T-helper 1 cell treated with Interleukin-12 subunit alpha and Interleukin-12 subunit beta and Interleukin-4 antibody, amounts not matched to agents 30 μg/mL and 1 μg/mL, for 36 hours (primary cell): Measurements from ENCODE around the gene ARHGAP24.

Source experiments
- H3K27ac Mint-ChIP-seq: one replicate; pipeline ENCODE4 v1.8.0; 2021; ENCODE audit warnings: mild to moderate bottlenecking, mixed read lengths
- H3K27me3 Mint-ChIP-seq: one replicate; pipeline ENCODE4 v1.8.0; 2021; ENCODE audit warnings: low read depth, mixed read lengths
- H3K36me3 Mint-ChIP-seq: one replicate; pipeline ENCODE4 v1.8.0; 2021; ENCODE audit warnings: low read depth, mixed read lengths
- H3K4me1 Mint-ChIP-seq: one replicate; pipeline ENCODE4 v1.8.0; 2021; ENCODE audit warnings: low read depth, mixed read lengths
- H3K4me3 Mint-ChIP-seq: one replicate; pipeline ENCODE4 v1.8.0; 2021; ENCODE audit warnings: mild to moderate bottlenecking, moderate library complexity, mixed read lengths
- H3K9me3 Mint-ChIP-seq: one replicate; pipeline ENCODE4 v1.8.0; 2021; ENCODE audit warnings: mixed read lengths

Gene ARHGAP24

DNA sequence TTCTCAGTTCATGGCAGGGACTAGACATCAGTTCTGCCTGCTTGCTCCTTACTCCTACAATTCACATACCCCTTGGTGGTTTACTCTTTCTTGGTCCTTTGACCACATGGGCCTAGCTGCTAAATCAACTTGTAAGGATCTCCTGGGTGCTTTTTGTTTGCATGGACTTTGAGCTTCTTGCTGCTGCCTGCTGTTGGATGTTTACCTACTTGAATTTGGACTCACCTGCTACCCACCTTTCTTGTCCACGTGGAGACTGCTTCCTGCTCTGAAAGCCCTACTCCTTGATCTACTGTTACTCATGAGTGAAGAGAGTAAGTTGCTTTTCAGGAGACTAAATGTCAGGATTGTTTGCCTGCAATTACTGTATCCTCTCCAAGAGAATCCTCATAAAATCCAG lies 15.2 kb upstream of the ARHGAP24 start:
- Mint-ChIP-seq H3K4me3 (no peak overlapping the region), H3K27me3 (no peaks in the 10 kb centered on the region), H3K4me1 (no peaks in the 10 kb centered on the region), H3K9me3 (no peaks in the 10 kb centered on the region), H3K36me3 (no peaks in the 10 kb centered on the region), H3K27ac (no peak overlapping the region)

- H3K4me3 Mint-ChIP-seq: no peak overlapping the region
- H3K4me1 Mint-ChIP-seq: no peaks in the 10 kb centered on the region
- H3K36me3 Mint-ChIP-seq: no peaks in the 10 kb centered on the region
- no peaks in the 10 kb centered on the region for H3K9me3 Mint-ChIP-seq
- peaks cover 25% of the 10 kb centered on the region for H3K27me3 Mint-ChIP-seq
- no peak overlapping the region for H3K27ac Mint-ChIP-seq
These were observed 594 bp upstream of the ARHGAP24 start for GRCh38 chr4:85474356-85474755.

GRCh38 chr4:85475631-85476233 lies 782 bp downstream of the ARHGAP24 start:
- Mint-ChIP-seq H3K27ac (no peak overlapping the region), H3K4me3 (no peak overlapping the region), H3K4me1 (no peaks in the 10 kb centered on the region), H3K36me3 (no peaks in the 10 kb centered on the region), H3K9me3 (no peaks in the 10 kb centered on the region), H3K27me3 (peaks cover 25% of the 10 kb centered on the region)

DNA sequence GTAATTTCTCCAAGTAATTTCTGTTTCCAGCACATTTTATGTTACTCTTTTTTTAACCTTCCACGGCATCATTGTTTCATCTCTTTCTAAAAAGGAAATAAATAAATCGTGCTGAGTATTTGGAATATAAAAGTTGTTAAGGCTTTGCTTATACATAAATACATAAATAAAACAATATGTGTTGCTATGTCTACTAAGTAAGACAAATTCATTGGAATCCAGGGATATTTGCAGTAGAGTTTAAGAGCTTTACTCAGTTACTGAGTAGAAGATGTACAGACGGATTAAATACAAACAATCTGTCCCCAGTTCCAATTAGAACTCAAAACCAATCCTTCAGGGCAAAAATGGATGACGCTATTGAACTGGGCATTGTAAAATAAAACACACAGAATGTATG lies 1.4 kb downstream of the ARHGAP24 start:
- Mint-ChIP-seq H3K4me1 (no peaks in the 10 kb centered on the region), H3K4me3 (no peak overlapping the region), H3K36me3 (no peaks in the 10 kb centered on the region), H3K27me3 (peaks cover 25% of the 10 kb centered on the region), H3K27ac (no peak overlapping the region), H3K9me3 (no peaks in the 10 kb centered on the region)

- H3K27ac Mint-ChIP-seq: no peak overlapping the region
- H3K36me3 Mint-ChIP-seq: no peaks in the 10 kb centered on the region
- H3K4me1 Mint-ChIP-seq: no peaks in the 10 kb centered on the region
- no peak overlapping the region for H3K4me3 Mint-ChIP-seq
- peaks cover 25% of the 10 kb centered on the region for H3K27me3 Mint-ChIP-seq
- H3K9me3 Mint-ChIP-seq: no peaks in the 10 kb centered on the region
These were observed 2.6 kb downstream of the ARHGAP24 start for GRCh38 chr4:85477534-85477933.

- no peak overlapping the region for H3K4me3 Mint-ChIP-seq
- no peaks in the 10 kb centered on the region for H3K9me3 Mint-ChIP-seq
- H3K36me3 Mint-ChIP-seq: no peaks in the 10 kb centered on the region
- no peaks in the 10 kb centered on the region for H3K4me1 Mint-ChIP-seq
- peaks cover 25% of the 10 kb centered on the region for H3K27me3 Mint-ChIP-seq
- no peak overlapping the region for H3K27ac Mint-ChIP-seq
These were observed 3.6 kb downstream of the ARHGAP24 start for GRCh38 chr4:85478576-85478975.

DNA sequence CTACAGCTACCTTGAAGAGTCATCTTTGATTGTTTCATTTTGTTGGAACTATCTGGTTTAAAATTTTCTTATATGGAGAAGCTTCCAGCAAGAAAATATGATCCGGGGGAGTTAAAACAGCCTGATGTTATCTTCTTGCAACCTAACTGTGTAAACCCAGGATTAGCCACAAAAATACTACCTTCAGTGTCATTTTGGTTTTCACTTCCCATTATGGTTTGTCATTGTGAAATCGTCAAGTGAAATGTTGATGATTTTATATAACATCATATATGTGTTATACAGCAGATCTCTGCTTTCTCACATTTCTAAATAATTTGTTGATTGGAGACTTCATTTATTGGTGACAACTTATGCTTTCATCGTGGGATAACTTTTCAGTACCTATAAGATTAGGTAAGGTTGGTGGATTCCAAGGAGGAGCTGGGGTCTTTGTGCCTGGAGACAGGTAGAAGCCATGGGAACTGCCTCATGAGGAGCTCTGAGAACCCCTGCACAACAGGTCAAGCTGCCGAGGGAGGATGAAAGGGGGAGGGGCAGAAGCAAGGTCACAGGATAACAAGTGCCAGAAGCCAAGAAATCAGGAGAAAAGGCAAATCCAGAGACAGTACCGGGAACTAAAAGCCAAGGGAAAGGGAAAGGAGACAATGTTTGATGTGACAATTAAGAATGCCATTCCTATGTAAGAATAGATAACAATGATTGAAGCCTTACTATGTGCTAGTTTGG lies 7.2 kb downstream of the ARHGAP24 start:
- H3K4me3 Mint-ChIP-seq: no peak overlapping the region
- peaks cover 6% of the 10 kb centered on the region for H3K27me3 Mint-ChIP-seq
- H3K9me3 Mint-ChIP-seq: no peaks in the 10 kb centered on the region
- H3K36me3 Mint-ChIP-seq: no peaks in the 10 kb centered on the region
- no peaks in the 10 kb centered on the region for H3K4me1 Mint-ChIP-seq
- H3K27ac Mint-ChIP-seq: no peak overlapping the region

DNA sequence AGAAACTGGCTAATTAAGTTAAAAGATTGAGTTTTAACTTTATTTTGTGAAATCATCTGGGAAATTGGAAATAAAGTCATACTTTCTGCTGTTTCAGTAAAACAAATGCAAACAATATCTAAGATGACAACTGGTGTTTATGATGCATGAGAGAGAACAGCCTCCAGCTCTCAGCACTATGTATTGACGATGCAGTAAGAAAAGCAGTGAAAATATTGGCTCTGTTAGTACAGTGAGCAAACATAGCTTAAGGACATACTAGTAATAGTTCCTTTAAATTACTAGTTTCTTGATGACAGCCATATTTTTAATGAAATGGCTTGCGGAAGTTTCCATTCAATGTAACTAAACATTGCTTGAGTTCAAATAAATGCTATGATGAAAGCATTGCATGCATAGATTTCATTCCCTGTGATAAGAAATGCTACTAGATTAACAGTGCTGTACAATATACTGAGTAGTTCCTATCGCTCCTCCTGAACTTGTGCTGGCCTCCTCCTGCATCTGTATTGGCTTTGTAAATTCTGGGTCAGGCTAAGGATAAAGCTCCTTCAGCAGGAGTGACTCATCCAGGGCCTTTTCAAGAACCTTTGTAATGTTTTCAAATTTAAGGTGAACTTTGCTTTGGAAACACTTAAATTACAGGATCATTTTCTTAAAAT lies 11.6 kb downstream of the ARHGAP24 start:
- Mint-ChIP-seq H3K9me3 (no peaks in the 10 kb centered on the region), H3K36me3 (no peaks in the 10 kb centered on the region), H3K27ac (no peak overlapping the region), H3K4me3 (no peak overlapping the region), H3K27me3 (no peaks in the 10 kb centered on the region), H3K4me1 (no peaks in the 10 kb centered on the region)

GRCh38 chr4:85488416-85488815 lies 13.5 kb downstream of the ARHGAP24 start:
- H3K27me3 Mint-ChIP-seq: no peaks in the 10 kb centered on the region
- no peak overlapping the region for H3K4me3 Mint-ChIP-seq
- H3K27ac Mint-ChIP-seq: no peak overlapping the region
- no peaks in the 10 kb centered on the region for H3K4me1 Mint-ChIP-seq
- H3K9me3 Mint-ChIP-seq: no peaks in the 10 kb centered on the region
- no peaks in the 10 kb centered on the region for H3K36me3 Mint-ChIP-seq

GRCh38 chr4:85489273-85489981 lies 14.5 kb downstream of the ARHGAP24 start:
- Mint-ChIP-seq H3K9me3 (no peaks in the 10 kb centered on the region), H3K4me3 (no peak overlapping the region), H3K4me1 (no peaks in the 10 kb centered on the region), H3K36me3 (no peaks in the 10 kb centered on the region), H3K27me3 (no peaks in the 10 kb centered on the region), H3K27ac (no peak overlapping the region)

DNA sequence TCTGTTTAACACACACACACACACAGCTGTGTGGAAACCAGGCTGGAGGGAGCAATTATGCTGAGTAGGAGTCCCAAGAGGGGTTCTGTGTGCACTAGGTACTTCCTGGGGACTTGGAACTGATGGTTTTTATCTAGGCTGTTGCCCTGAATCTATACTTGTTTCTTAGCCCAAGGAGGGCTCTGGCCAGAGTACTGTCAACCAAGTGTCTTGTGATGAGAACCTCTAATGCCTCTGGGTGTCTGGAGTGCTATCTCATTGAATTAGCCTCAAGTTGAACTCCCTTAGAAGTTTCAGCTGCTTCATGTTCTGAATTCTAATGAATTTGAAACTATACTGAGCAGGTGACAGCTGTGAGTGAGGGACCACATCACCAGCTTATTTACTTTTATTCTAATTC lies 16.6 kb downstream of the ARHGAP24 start:
- H3K27ac Mint-ChIP-seq: no peak overlapping the region
- H3K4me1 Mint-ChIP-seq: no peaks in the 10 kb centered on the region
- H3K27me3 Mint-ChIP-seq: no peaks in the 10 kb centered on the region
- H3K4me3 Mint-ChIP-seq: no peak overlapping the region
- H3K36me3 Mint-ChIP-seq: no peaks in the 10 kb centered on the region
- H3K9me3 Mint-ChIP-seq: peaks cover 3% of the 10 kb centered on the region

GRCh38 chr4:85492336-85492735 lies 17.4 kb downstream of the ARHGAP24 start:
- no peaks in the 10 kb centered on the region for H3K27me3 Mint-ChIP-seq
- H3K27ac Mint-ChIP-seq: no peak overlapping the region
- no peaks in the 10 kb centered on the region for H3K36me3 Mint-ChIP-seq
- H3K9me3 Mint-ChIP-seq: peaks cover 3% of the 10 kb centered on the region
- H3K4me1 Mint-ChIP-seq: no peaks in the 10 kb centered on the region
- H3K4me3 Mint-ChIP-seq: no peak overlapping the region

DNA sequence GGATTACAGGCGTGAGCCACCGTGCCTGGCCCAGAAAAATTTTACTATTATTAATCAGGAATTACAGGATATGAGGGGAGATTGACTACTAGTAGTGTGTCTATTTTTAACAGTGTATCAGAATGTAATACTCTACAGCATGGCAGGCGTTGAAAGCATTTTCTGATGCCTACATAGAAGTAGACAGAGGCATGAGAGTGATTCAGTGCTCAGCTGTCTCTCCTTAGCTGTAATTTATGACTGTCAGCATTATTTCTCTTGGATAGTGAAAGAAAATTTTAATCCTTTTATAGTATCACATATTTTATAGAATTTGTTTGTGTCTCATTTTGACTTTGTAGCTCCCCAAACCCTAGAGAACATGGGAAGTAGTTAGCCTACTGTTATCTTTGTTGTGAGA lies 20.7 kb downstream of the ARHGAP24 start:
- Mint-ChIP-seq H3K36me3 (no peaks in the 10 kb centered on the region), H3K27me3 (no peaks in the 10 kb centered on the region), H3K4me1 (no peaks in the 10 kb centered on the region), H3K4me3 (no peak overlapping the region), H3K27ac (no peak overlapping the region), H3K9me3 (peaks cover 3% of the 10 kb centered on the region)

DNA sequence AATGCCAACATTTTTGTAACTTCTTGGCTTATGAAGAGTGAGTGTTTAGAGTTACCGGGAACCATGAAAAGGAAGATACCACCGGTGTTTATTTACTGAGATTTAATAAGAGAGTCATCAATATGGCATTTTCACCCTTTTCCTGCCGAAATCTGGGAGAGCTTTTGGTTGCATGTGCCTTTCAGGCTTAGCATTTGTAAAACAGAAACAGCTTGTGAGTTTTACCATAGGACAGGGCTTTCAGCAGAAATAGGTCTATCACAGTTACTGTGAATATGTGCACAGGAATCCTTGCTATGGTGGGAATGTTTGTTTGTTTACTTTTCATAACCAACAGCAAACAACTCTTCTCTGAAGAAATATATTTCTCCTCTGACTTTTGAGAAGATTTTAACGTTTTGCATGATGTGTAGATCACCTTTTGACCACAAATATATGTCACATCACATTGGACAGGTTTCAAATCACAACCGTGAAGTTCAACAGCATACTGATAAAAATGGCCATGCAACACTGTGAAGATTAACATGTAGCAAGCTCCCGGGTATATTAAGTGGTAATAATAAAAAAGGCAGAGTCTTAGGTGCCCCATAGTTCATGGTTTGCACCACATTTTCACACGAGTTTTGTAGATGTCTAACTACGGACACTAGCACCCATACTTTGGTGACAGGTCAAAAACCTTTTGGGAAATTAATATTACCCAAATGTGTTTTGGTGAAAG lies 21.3 kb downstream of the ARHGAP24 start:
- no peaks in the 10 kb centered on the region for H3K36me3 Mint-ChIP-seq
- H3K27ac Mint-ChIP-seq: no peak overlapping the region
- no peak overlapping the region for H3K4me3 Mint-ChIP-seq
- no peaks in the 10 kb centered on the region for H3K27me3 Mint-ChIP-seq
- peaks cover 3% of the 10 kb centered on the region for H3K9me3 Mint-ChIP-seq
- no peaks in the 10 kb centered on the region for H3K4me1 Mint-ChIP-seq
